Measurements from ENCODE around the gene PSME1. TPM values are rescaled to one million over a fixed set of nuclear protein-coding genes. Genes with fewer than 3 reads are reported as not detected.
"Not testable (repeated sequence)": the region's sequence is repeated elsewhere in the genome, so short reads cannot be mapped to it uniquely, and the experiment has no call there.

The PSME1 gene
- total RNA-seq, 2 donors from 2014 or later, result 68.6 to 108 TPM

DNA sequence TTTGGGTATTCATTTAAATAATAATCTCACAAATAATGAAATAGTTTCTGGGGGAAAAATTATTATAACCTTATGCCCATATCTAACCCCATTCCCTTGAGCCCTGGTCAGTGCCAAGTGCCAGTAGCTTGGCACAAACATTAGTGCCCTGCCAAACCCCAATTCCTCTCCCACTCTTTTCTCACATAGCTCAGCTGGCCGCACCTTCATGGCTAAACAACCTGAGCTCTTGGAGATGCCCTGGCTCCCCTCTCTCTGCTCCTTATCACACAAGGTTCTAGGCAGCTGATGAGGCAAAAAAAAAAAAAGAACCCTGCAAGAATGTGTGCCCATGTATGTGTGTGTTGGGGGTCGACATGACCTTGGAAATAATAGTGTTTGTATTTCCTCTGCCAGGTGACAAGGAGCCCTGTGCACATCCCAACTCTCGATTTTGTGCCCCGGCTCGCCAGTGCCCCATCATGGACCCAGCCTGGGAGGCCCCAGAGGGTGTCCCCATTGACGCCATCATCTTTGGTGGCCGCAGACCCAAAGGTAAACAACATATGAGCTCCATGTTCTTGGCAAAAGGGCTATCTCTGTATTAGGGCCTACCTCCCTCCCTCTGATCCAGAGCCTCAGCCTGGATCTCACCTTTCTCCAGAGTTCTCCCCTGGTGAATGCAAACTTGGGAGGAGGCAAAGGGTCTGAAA is 33.5 kb upstream of the PSME1 start:
- H3K4me3 Mint-ChIP-seq, result no peak overlapping the region
- WGBS, 2 experiments (ENCODE audit: insufficient coverage in 1 of 2, insufficient read length in 1 of 2), result 95 to 100% methylated on average over 1 to 7 of the region's 7 CpGs
- H3K36me3 Mint-ChIP-seq (ENCODE audit: low read depth), result peaks cover 48% of the 10 kb centered on the region
- TF ChIP-seq, protein P1, sequence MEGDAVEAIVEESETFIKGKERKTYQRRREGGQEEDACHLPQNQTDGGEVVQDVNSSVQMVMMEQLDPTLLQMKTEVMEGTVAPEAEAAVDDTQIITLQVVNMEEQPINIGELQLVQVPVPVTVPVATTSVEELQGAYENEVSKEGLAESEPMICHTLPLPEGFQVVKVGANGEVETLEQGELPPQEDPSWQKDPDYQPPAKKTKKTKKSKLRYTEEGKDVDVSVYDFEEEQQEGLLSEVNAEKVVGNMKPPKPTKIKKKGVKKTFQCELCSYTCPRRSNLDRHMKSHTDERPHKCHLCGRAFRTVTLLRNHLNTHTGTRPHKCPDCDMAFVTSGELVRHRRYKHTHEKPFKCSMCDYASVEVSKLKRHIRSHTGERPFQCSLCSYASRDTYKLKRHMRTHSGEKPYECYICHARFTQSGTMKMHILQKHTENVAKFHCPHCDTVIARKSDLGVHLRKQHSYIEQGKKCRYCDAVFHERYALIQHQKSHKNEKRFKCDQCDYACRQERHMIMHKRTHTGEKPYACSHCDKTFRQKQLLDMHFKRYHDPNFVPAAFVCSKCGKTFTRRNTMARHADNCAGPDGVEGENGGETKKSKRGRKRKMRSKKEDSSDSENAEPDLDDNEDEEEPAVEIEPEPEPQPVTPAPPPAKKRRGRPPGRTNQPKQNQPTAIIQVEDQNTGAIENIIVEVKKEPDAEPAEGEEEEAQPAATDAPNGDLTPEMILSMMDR (conservative IDR thresholded peaks at IDR 0.05), result no peak
- H3K27me3 Mint-ChIP-seq (ENCODE audit: insufficient read depth), result no peaks in the 10 kb centered on the region
- no peaks in the 10 kb centered on the region for H3K4me1 Mint-ChIP-seq
- H3K9me3 Mint-ChIP-seq, result peaks cover 30% of the 10 kb centered on the region
- no peak for DNase-seq
- Histone ChIP-seq H3K27ac (ENCODE audit: low read depth, low read length) (no peak overlapping the region), H3K36me3 (ENCODE audit: control insufficient read depth, insufficient read depth, low read length) (peaks cover 8% of the 10 kb centered on the region), H3K4me3 (ENCODE audit: low read length) (no peak overlapping the region), H3K9ac (ENCODE audit: extremely low read depth, low read length, poor library complexity, severe bottlenecking) (no peak overlapping the region), H3K4me1 (ENCODE audit: control insufficient read depth, insufficient read depth, low read length) (no peaks in the 10 kb centered on the region), H3K27me3 (ENCODE audit: control insufficient read depth, insufficient read depth, low read length, poor library complexity, severe bottlenecking) (no peaks in the 10 kb centered on the region), H3K9me3 (ENCODE audit: control insufficient read depth, low read length) (peaks cover 24% of the 10 kb centered on the region)
- no peak overlapping the region for H3K27ac Mint-ChIP-seq

DNA sequence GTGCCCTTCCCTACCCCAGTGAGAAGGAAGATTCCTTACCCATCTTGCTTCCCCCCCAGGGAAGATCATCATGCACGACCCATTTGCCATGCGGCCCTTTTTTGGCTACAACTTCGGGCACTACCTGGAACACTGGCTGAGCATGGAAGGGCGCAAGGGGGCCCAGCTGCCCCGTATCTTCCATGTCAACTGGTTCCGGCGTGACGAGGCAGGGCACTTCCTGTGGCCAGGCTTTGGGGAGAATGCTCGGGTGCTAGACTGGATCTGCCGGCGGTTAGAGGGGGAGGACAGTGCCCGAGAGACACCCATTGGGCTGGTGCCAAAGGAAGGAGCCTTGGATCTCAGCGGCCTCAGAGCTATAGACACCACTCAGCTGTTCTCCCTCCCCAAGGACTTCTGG is 32.5 kb upstream of the PSME1 start:
- Histone ChIP-seq H3K27me3 (ENCODE audit: control insufficient read depth, insufficient read depth, low read length, poor library complexity, severe bottlenecking) (no peaks in the 10 kb centered on the region), H3K9me3 (ENCODE audit: control insufficient read depth, low read length) (peaks cover 24% of the 10 kb centered on the region), H3K27ac (ENCODE audit: low read depth, low read length) (no peak overlapping the region), H3K36me3 (ENCODE audit: control insufficient read depth, insufficient read depth, low read length) (peaks cover 8% of the 10 kb centered on the region), H3K4me3 (ENCODE audit: low read length) (no peak overlapping the region), H3K9ac (ENCODE audit: extremely low read depth, low read length, poor library complexity, severe bottlenecking) (no peak overlapping the region), H3K4me1 (ENCODE audit: control insufficient read depth, insufficient read depth, low read length) (no peaks in the 10 kb centered on the region)
- Mint-ChIP-seq H3K4me3 (no peak overlapping the region), H3K4me1 (no peaks in the 10 kb centered on the region), H3K27ac (no peak overlapping the region), H3K9me3 (peaks cover 30% of the 10 kb centered on the region), H3K36me3 (ENCODE audit: low read depth) (peaks cover 48% of the 10 kb centered on the region), H3K27me3 (ENCODE audit: insufficient read depth) (no peaks in the 10 kb centered on the region)
- no peak for DNase-seq
- TF ChIP-seq, protein P1 (conservative IDR thresholded peaks at IDR 0.05), result no peak
- 93 to 97% methylated on average over 11 to 13 of the region's 13 CpGs for WGBS, 2 experiments (ENCODE audit: insufficient coverage in 1 of 2, insufficient read length in 1 of 2)

DNA sequence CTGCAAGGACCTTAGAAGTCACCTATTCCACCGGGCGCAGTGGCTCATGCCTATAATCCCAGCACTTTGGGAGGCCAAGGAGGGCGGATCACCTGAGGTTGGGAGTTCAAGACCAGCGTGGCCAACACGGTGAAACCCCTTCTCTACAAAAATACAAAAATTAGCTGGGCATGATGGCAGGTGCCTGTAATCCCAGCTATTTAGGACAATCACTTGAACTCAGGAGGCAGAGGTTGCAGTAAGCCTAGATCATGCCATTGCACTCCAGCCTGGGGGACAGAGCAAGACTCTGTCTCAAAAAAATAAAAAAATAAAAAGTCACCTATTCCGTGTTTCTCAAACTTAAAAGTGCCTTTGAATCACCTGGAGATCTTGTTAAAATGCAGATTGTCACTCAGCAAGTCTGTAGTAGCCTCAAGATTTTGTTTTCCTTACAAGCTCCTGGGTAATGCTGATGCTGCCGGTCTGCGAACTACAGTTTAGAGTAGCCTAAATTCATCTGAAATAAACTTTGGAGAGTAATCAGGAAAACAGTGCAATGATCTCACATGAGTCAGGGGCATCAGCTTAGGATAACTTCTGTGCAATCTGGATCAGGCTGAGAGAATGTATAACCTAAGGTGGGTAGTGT is 30.3 kb upstream of the PSME1 start:
- H3K27ac Mint-ChIP-seq; H3K9ac ChIP-seq (ENCODE audit: extremely low read depth, low read length, poor library complexity, severe bottlenecking); H3K4me3 ChIP-seq (ENCODE audit: low read length); H3K27me3 Mint-ChIP-seq (ENCODE audit: insufficient read depth); H3K36me3 ChIP-seq (ENCODE audit: control insufficient read depth, insufficient read depth, low read length); H3K27ac ChIP-seq (ENCODE audit: low read depth, low read length); H3K27me3 ChIP-seq (ENCODE audit: control insufficient read depth, insufficient read depth, low read length, poor library complexity, severe bottlenecking); H3K4me1 ChIP-seq (ENCODE audit: control insufficient read depth, insufficient read depth, low read length); H3K4me1 Mint-ChIP-seq; H3K4me3 Mint-ChIP-seq; DNase-seq: not testable (repeated sequence)
- WGBS, 2 experiments (ENCODE audit: insufficient coverage in 1 of 2, insufficient read length in 1 of 2), result 83 to 90% methylated on average over 8 of the region's 8 CpGs
- Mint-ChIP-seq H3K36me3 (ENCODE audit: low read depth) (peaks cover 37% of the 10 kb centered on the region), H3K9me3 (peaks cover 30% of the 10 kb centered on the region)
- H3K9me3 ChIP-seq (ENCODE audit: control insufficient read depth, low read length), result peaks cover 24% of the 10 kb centered on the region

Measured in endodermal cell (in vitro differentiated cells).